Psoas muscle (tissue), 8 donors: ENCODE measurements around the gene CPEB2. TPM values are rescaled to one million over a fixed set of nuclear protein-coding genes. Genes with fewer than 3 reads are reported as not detected.

Experiments used
- ATAC-seq, 4 donors: fragments of 200-7000 bp; cut with Tn5 transposase; one replicate each; pipeline ENCODE4 v1.9.1; 2020; ENCODE audit warnings: moderate library complexity in 3 of 4, mild to moderate bottlenecking in 2 of 4
- DNase-seq, 2 donors: peaks; one replicate each; pipeline ENCODE4 v3.0.0-alpha.2; 2020
- H3K27ac ChIP-seq: fragments of 200-600 bp; one replicate; pipeline ENCODE4 v1.8.0; 2022
- H3K27me3 ChIP-seq, 3 donors: fragments of 200-600 bp in 1 of 3; one replicate each; pipeline versions ENCODE4 v1.6.1 to v1.8.0; 2013 to 2022; ENCODE audit warnings: low read length in 2 of 3, mild to moderate bottlenecking in 2 of 3, moderate library complexity in 1 of 3; ENCODE audit not compliant: insufficient read depth in 3 of 3
- H3K36me3 ChIP-seq, 2 donors: fragments of 200-600 bp in 1 of 2; one replicate each; pipeline versions ENCODE4 v1.6.1 to v1.8.0; 2013 to 2022; ENCODE audit warnings: low read depth in 1 of 2, mild to moderate bottlenecking in 1 of 2, moderate library complexity in 1 of 2; ENCODE audit not compliant: insufficient read depth in 1 of 2
- H3K4me1 ChIP-seq: fragments of 200-600 bp; one replicate; pipeline ENCODE4 v1.8.0; 2022
- H3K4me3 ChIP-seq: fragments of 200-600 bp; one replicate; pipeline ENCODE4 v1.8.0; 2022; ENCODE audit warnings: mild to moderate bottlenecking
- H3K9me3 ChIP-seq: fragments of 200-600 bp; one replicate; pipeline ENCODE4 v1.8.0; 2022
- WGBS, 3 donors: extraction: QIAGEN DNeasy Blood & Tissue Kit; methylation state at CpG; one replicate each; pipeline versions ENCODE4 v1.1.6 to v1.1.7; 2013; 5-methylcytosine and 5-hydroxymethylcytosine counted together
- intact Hi-C, 2 donors: fragments of 100-400 bp; cut with DNase I; formaldehyde crosslinking; loops; one replicate each; pipeline versions ENCODE4 v1.11.0 to v1.14.2; 2022
- polyA plus RNA-seq, 3 donors: library from polyadenylated mRNA; stranded (reverse); fragments of 200-250 nt; gene quantifications; one replicate each; pipeline ENCODE4 v1.2.3, GENCODE V29; 2013
- total RNA-seq, 4 donors: library from RNA; stranded (reverse); fragmentation: NEBNext Ultra II Directional in 2 of 4; extraction: Animal tissue kit (Norgen Biotek cat#: 25700) in 2 of 4; gene quantifications; one replicate each; pipeline versions ENCODE4 v1.2.1 to v1.2.4, GENCODE V29; 2021 to 2023
- TF ChIP-seq, protein P1 (sequence below): fragments of 200-600 bp; IDR thresholded peaks from one replicate; pipeline ENCODE4 v1.8.0; 2022; ENCODE audit warnings: antibody characterized with exemption
- donor health status: healthy with polysubstance abuse.
- donor health status: DM: no; HTN: no; CAD: no; lungs with moderate emphysema.
- donor health status: Bipolar disorder and iron deficiency.
- donor health status: healthy.
- donor health status: DM: yes; HTN: yes; CAD: no.
- donor health status: DM: no; HTN: no; CAD: no.
- donor health status: DM: no; HTN: no; CAD: no.
- donor health status: DM: yes; HTN: yes; CAD: no.

The CPEB2 gene
- total and polyA plus RNA-seq, 7 donors, result 2.5 to 14.0 (median 6.0) TPM

DNA sequence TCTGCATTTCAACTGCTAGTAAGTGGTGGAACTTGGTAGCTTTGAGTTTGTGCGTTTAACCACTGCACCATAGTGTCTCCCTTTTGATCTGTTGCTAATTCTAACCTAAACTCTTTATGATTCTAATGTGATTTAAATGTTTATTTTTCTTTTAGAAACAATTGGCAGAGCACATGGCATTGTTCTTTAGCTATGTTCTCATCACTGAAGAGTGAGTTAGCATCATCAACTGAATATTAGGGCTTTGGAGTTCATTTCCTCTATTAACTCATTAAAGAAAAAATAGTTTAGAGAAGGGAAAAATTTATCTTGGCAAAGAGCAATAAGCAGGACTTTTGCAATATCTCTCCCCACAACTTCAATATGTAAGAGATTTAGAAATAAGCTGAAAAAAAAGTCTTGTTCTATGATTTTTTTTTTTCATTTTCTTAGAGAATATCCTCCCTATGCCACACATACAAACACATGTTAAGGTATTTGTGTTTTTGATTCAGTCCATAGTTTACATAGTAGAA lies 25.7 kb downstream of the CPEB2 start:
- H3K36me3 ChIP-seq, result peaks cover 0 to under 1% of the 10 kb centered on the region in 2 donors
- WGBS, 3 donors, result 96 to 98% (median 97%) methylated on average over 1 of the region's 1 CpG
- TF ChIP-seq, protein P1, sequence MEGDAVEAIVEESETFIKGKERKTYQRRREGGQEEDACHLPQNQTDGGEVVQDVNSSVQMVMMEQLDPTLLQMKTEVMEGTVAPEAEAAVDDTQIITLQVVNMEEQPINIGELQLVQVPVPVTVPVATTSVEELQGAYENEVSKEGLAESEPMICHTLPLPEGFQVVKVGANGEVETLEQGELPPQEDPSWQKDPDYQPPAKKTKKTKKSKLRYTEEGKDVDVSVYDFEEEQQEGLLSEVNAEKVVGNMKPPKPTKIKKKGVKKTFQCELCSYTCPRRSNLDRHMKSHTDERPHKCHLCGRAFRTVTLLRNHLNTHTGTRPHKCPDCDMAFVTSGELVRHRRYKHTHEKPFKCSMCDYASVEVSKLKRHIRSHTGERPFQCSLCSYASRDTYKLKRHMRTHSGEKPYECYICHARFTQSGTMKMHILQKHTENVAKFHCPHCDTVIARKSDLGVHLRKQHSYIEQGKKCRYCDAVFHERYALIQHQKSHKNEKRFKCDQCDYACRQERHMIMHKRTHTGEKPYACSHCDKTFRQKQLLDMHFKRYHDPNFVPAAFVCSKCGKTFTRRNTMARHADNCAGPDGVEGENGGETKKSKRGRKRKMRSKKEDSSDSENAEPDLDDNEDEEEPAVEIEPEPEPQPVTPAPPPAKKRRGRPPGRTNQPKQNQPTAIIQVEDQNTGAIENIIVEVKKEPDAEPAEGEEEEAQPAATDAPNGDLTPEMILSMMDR, result no peak

DNA sequence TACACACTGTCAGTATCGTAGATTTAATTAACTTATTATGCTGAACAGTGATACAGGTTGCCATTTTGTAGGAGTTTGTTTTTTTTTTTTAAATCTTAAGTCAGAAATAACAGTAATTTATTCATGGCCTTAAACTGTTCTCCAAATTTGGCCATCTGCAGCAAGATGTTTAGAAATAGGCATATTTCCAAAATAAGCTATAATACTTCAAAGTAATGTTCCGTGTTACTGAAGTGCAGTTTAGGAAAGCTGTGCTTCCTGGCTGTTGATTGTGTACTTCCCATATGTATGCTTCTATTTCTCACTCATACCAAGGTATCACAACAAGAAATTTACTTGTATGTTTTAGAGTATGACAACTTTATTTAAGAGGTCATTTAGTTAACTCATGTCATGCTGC lies 28.9 kb downstream of the CPEB2 start:
- TF ChIP-seq, protein P1, result no peak
- DNase-seq (no peak), ATAC-seq (no peak)
- H3K9me3 ChIP-seq, result no peaks in the 10 kb centered on the region
- no peak overlapping the region for H3K27ac ChIP-seq
- no peaks in the 10 kb centered on the region for H3K27me3 ChIP-seq
- no peak overlapping the region for H3K4me3 ChIP-seq
- intact Hi-C loops, result no loop called here
- H3K36me3 ChIP-seq, result peaks cover 0 to 15% of the 10 kb centered on the region in 2 donors
- no peaks in the 10 kb centered on the region for H3K4me1 ChIP-seq
- 76 to 79% (median 78%) methylated on average over 2 of the region's 2 CpGs for WGBS, 3 donors

More for the DNA sequence above, 25.7 kb downstream of the CPEB2 start:
- Histone ChIP-seq H3K4me3 (no peak overlapping the region), H3K27ac (no peak overlapping the region), H3K27me3 (no peaks in the 10 kb centered on the region), H3K9me3 (no peaks in the 10 kb centered on the region), H3K4me1 (no peaks in the 10 kb centered on the region)
- DNase-seq, result no peak
- intact Hi-C loops, result no loop called here
- no peak for ATAC-seq

DNA sequence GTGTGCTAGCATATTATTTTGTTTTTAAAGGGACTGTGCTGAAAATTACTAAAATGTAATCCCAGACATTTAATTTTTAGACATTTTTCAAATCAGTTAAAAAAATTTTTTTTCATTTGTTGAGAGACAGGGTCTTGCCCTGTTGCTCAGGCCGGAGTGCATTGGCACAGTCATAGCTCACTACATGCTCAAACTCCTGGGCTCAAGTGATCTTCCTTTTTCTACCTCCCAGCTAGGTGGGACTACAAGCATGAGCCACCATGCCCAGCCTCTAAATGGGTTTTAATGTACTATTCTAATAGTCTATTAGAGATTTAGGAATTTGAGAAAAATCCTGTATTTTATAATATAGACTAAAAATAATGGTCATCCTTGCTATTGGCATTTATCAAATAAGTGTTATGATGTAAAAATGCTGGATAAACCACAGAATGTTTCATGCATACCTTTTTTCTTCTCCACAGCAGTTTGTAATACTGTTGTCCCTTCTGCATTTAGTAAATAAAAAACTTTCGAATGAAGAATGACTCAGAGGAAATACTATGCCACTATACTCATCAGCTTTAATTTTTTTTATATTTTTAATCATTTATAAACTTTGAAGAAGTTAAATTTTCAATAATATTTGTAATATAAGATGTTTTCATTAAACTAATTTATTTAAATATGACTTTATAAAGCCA lies 29.9 kb downstream of the CPEB2 start:
- Histone ChIP-seq H3K4me1 (no peaks in the 10 kb centered on the region), H3K36me3 (peaks cover 0 to 15% of the 10 kb centered on the region in 2 donors), H3K27ac (no peak overlapping the region), H3K9me3 (no peaks in the 10 kb centered on the region), H3K27me3 (no peaks in the 10 kb centered on the region), H3K4me3 (no peak overlapping the region)
- TF ChIP-seq, protein P1, result no peak
- no peak for ATAC-seq
- intact Hi-C loops, result no loop called here
- DNase-seq, result no peak
- WGBS, 3 donors, result 78 to 82% (median 79%) methylated on average over 2 of the region's 2 CpGs

DNA sequence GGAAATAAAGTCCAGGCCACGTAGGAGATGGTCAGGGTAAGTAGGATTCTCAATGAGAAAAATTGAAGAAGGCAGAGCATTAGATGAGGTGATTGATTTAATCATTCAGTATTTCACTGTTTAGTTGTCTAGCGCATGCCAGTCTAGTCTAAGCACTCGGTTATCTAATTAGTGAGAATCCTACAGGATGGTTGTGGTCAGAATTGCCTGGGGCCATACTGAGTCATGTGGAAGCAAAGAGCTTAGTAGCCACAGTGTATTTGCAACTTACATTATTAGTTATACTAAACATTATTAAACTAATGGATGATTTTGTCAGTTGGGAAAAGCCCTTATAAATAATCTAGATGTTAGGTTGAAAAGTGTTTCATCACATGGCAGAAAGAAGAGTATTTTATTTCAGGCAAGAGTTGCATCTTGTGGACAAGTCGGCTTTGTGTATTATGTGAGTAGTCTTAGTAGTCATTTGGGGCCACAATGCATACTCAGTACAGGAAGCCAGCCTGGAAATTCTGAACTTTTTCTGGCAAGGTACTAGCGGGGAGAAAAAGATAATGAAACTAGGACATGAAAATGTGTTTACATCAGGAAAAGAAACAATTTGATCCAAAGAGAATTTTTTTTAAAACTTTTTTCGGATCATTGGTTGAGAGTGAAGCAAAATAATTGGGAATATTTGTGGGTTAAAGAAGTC lies 31.9 kb downstream of the CPEB2 start:
- DNase-seq, result no peak
- 81 to 84% (median 83%) methylated on average over 6 of the region's 6 CpGs for WGBS, 3 donors
- Histone ChIP-seq H3K27ac (no peak overlapping the region), H3K4me1 (no peaks in the 10 kb centered on the region), H3K9me3 (no peaks in the 10 kb centered on the region), H3K4me3 (no peak overlapping the region), H3K36me3 (peaks cover 0 to 15% of the 10 kb centered on the region in 2 donors), H3K27me3 (no peaks in the 10 kb centered on the region)
- intact Hi-C loops, result no loop called here
- ATAC-seq, result no peak
- TF ChIP-seq, protein P1, result no peak
